Gastroesophageal sphincter (tissue), 4 donors: ENCODE data around the gene RRP8. TPM values are rescaled to one million over a fixed set of nuclear protein-coding genes. Genes with fewer than 3 reads are reported as not detected.

Experiments used
- ATAC-seq: fragments of 150-250 bp; one replicate; pipeline ENCODE4 v1.9.1; 2016; ENCODE audit warnings: mild to moderate bottlenecking, moderate library complexity
- H3K27ac ChIP-seq, 4 donors: fragments of 200-600 bp; sonication (generic) in 3 of 4; 1 replicate in 3 of 4; 2 replicates in 1 of 4; pipeline ENCODE4 v1.5.1; 2016 to 2019
- H3K27me3 ChIP-seq: fragments of 200-600 bp; sonication (generic); one replicate; pipeline ENCODE4 v1.5.1; 2019
- H3K36me3 ChIP-seq, 2 donors: fragments of 200-600 bp; sonication (generic); one replicate each; pipeline ENCODE4 v1.5.1; 2019; ENCODE audit warnings: control low read depth in 1 of 2
- H3K4me1 ChIP-seq, 3 donors: fragments of 200-600 bp; sonication (generic); 1 replicate in 2 of 3; 2 replicates in 1 of 3; pipeline ENCODE4 v1.5.1; 2016 to 2019; ENCODE audit warnings: control low read depth in 2 of 3
- H3K4me3 ChIP-seq, 2 donors: fragments of 200-600 bp; sonication (generic); one replicate each; pipeline ENCODE4 v1.5.1; 2019; ENCODE audit warnings: mild to moderate bottlenecking in 1 of 2, moderate library complexity in 1 of 2
- H3K9me3 ChIP-seq, 3 donors: fragments of 200-600 bp; sonication (generic); one replicate each; pipeline ENCODE4 v1.5.1; 2017 to 2019; ENCODE audit warnings: control low read depth in 2 of 3
- CTCF ChIP-seq, 4 experiments: fragments of 200-600 bp in 2 of 4; fragments of 450-650 bp in 2 of 4; sonication (generic) in 1 of 4; IDR thresholded peaks; one replicate each; pipeline ENCODE4 v1.5.1; 2017 to 2019; ENCODE audit warnings: antibody characterized with exemption in 4 of 4, mild to moderate bottlenecking in 2 of 4, moderate library complexity in 2 of 4
- EP300 ChIP-seq: sonication (generic); formaldehyde crosslinking; IDR thresholded peaks from one replicate; pipeline ENCODE4 v1.6.1; 2017; ENCODE audit warnings: antibody characterized with exemption, mild to moderate bottlenecking
- POLR2A ChIP-seq, 2 donors: fragments of 450-650 bp; IDR thresholded peaks; one replicate each; pipeline ENCODE4 v1.6.1; 2017; ENCODE audit warnings: antibody characterized with exemption in 2 of 2, mild to moderate bottlenecking in 2 of 2, moderate library complexity in 1 of 2
- POLR2AphosphoS5 ChIP-seq: sonication (generic); formaldehyde crosslinking; IDR thresholded peaks from one replicate; pipeline ENCODE4 v1.6.1; 2017; ENCODE audit warnings: antibody characterized with exemption
- WGBS, 2 donors: methylation state at CpG; one replicate each; pipeline ENCODE4 v1.1.5; 2018; ENCODE audit warnings: low coverage in 1 of 2; 5-methylcytosine and 5-hydroxymethylcytosine counted together
- total RNA-seq, 4 donors: library from RNA; depleted of rRNA; stranded (reverse); fragments of >200 nt; gene quantifications; one replicate each; pipeline ENCODE4 v1.1.0, GENCODE V29; 2016

RRP8 gene
- total RNA-seq, 4 donors from 2014 or later = 25.7 to 32.4 (median 28.1) TPM

- peaks cover 0 to 7% of the 10 kb centered on the region in 2 donors for H3K36me3 ChIP-seq
- H3K27ac ChIP-seq = peak overlapping the region in 2 of 4 donors; percentile 70 to 81
- H3K27me3 ChIP-seq = no peaks in the 10 kb centered on the region
- no peaks in the 10 kb centered on the region for H3K9me3 ChIP-seq
- TF ChIP-seq POLR2AphosphoS5 (no peak), POLR2A (IDR thresholded peaks at IDR 0.05) (no peak), CTCF (IDR thresholded peaks at IDR 0.05) (no peak), EP300 (no peak)
- 21 to 40% methylated on average over 1 of the region's 1 CpG for WGBS, 2 donors
- H3K4me3 ChIP-seq = no peak overlapping the region
- ATAC-seq = no peak
- H3K4me1 ChIP-seq = peaks cover 0 to 63% (median 27%) of the 10 kb centered on the region in 3 donors
Measured at GRCh38 chr11:6648501-6648900, 45.1 kb upstream of the RRP8 start.

GRCh38 chr11:6647836-6648235 is 44.4 kb upstream of the RRP8 start:
- 86 to 90% methylated on average over 1 to 2 of the region's 2 CpGs for WGBS, 2 donors
- H3K4me3 ChIP-seq = no peak overlapping the region
- ATAC-seq = no peak
- H3K4me1 ChIP-seq = peaks cover 0 to 56% (median 27%) of the 10 kb centered on the region in 3 donors
- peaks cover 0 to 7% of the 10 kb centered on the region in 2 donors for H3K36me3 ChIP-seq
- no peaks in the 10 kb centered on the region for H3K9me3 ChIP-seq
- peak overlapping the region in 3 of 4 donors; percentile 70 to 81 (median 77) for H3K27ac ChIP-seq
- no peaks in the 10 kb centered on the region for H3K27me3 ChIP-seq
- TF ChIP-seq CTCF (IDR thresholded peaks at IDR 0.05) (no peak), EP300 (no peak)

- Histone ChIP-seq H3K36me3 (peaks cover 0 to 7% of the 10 kb centered on the region in 2 donors), H3K4me3 (no peak overlapping the region), H3K27me3 (no peaks in the 10 kb centered on the region), H3K27ac (peak overlapping the region in 3 of 4 donors; percentile 70 to 81 (median 77)), H3K9me3 (no peaks in the 10 kb centered on the region), H3K4me1 (peaks cover 0 to 50% (median 27%) of the 10 kb centered on the region in 3 donors)
- 17 to 21% methylated on average over 5 to 9 of the region's 9 CpGs for WGBS, 2 donors
- peak; percentile 39 for ATAC-seq
- TF ChIP-seq CTCF (IDR thresholded peaks at IDR 0.05) = no peak
- no peak for TF ChIP-seq POLR2AphosphoS5
- no peak for TF ChIP-seq POLR2A (IDR thresholded peaks at IDR 0.05)
- no peak for TF ChIP-seq EP300
Measured at GRCh38 chr11:6646918-6647679, 43.7 kb upstream of the RRP8 start.

- H3K4me1 ChIP-seq = peaks cover 0 to 55% (median 27%) of the 10 kb centered on the region in 3 donors
- whole genome bisulfite sequencing, 2 donors = 24% methylated on average over 2 of the region's 3 CpGs; no CpG with 5 or more reads in 1 of the 2 donors
- no peaks in the 10 kb centered on the region for H3K27me3 ChIP-seq
- peaks cover 0 to 7% of the 10 kb centered on the region in 2 donors for H3K36me3 ChIP-seq
- no peak overlapping the region for H3K4me3 ChIP-seq
- ATAC-seq = peak; percentile 67
- TF ChIP-seq EP300 = no peak
- no peak for TF ChIP-seq POLR2A (IDR thresholded peaks at IDR 0.05)
- TF ChIP-seq POLR2AphosphoS5 = no peak
- TF ChIP-seq CTCF (IDR thresholded peaks at IDR 0.05) = no peak
- H3K27ac ChIP-seq = peak overlapping the region in 3 of 4 donors; percentile 70 to 81 (median 77)
- no peaks in the 10 kb centered on the region for H3K9me3 ChIP-seq
Measured at GRCh38 chr11:6646576-6646917, 43.1 kb upstream of the RRP8 start.

- no peak for TF ChIP-seq POLR2A (IDR thresholded peaks at IDR 0.05)
- no peak for TF ChIP-seq EP300
- TF ChIP-seq CTCF (IDR thresholded peaks at IDR 0.05) = no peak
- TF ChIP-seq POLR2AphosphoS5 = no peak
- ATAC-seq = peak; percentile 58
- Histone ChIP-seq H3K9me3 (no peaks in the 10 kb centered on the region), H3K36me3 (peaks cover 0 to 11% of the 10 kb centered on the region in 2 donors), H3K4me1 (peaks cover 0 to 55% (median 27%) of the 10 kb centered on the region in 3 donors), H3K27me3 (no peaks in the 10 kb centered on the region), H3K27ac (peak overlapping the region in 3 of 4 donors; percentile 70 to 81 (median 77)), H3K4me3 (no peak overlapping the region)
- 45 to 49% methylated on average over 6 to 12 of the region's 12 CpGs for WGBS, 2 donors
Measured at GRCh38 chr11:6646071-6646470, 42.7 kb upstream of the RRP8 start.
